A549 (cell line): ENCODE results near the gene SRMS. TPM values are rescaled to one million over a fixed set of nuclear protein-coding genes. Genes with fewer than 3 reads are reported as not detected.

Source experiments
- ATAC-seq, 2 experiments: fragments of 200-7000 bp in 1 of 2; fragments of >200 bp in 1 of 2; cut with Nextera tagmentation in 1 of 2; cut with Tn5 transposase in 1 of 2; 3 replicates each; pipeline versions ENCODE4 v1.8.0 to v1.9.1; 2018 to 2020; ENCODE audit warnings: mild to moderate bottlenecking in 1 of 2, moderate library complexity in 1 of 2
- CTCF ChIA-PET: fragments of 300-600 bp; sonication (Branson Sonifier 250); formaldehyde crosslinking; extraction: SDS; loops from one replicate; lab custom pipeline; 2021; ENCODE audit warnings: antibody characterized with exemption, inconsistent platforms; lab: Yijun Ruan, JAX
- POLR2A ChIA-PET: fragments of 350-600 bp; formaldehyde crosslinking; extraction: SDS; loops from one replicate; lab custom pipeline; 2021; ENCODE audit warnings: antibody characterized with exemption, inconsistent platforms; lab: Yijun Ruan, JAX
- DNase-seq, 2 experiments: peaks; one replicate each; pipeline versions ENCODE4 v3.0.0 to v3.0.0-alpha.2; 2011 to 2016; ENCODE audit warnings: low read depth in 1 of 2, low spot score in 1 of 2
- FAIRE-seq: peaks from 2 replicates; lab custom pipeline; 2011; peaks lifted over from hg19 to GRCh38; lab: Jason Lieb, UNC
- H3K27ac ChIP-seq, 2 experiments: fragments of >200 bp; sonication (Bioruptor Twin); formaldehyde crosslinking; 3 replicates each; pipeline ENCODE4 v1.5.1; 2016 to 2017
- H3K4me1 ChIP-seq: fragments of >200 bp; sonication (Bioruptor Twin); formaldehyde crosslinking; 3 replicates; pipeline ENCODE4 v1.6.1; 2016
- H3K4me2 ChIP-seq: fragments of >200 bp; sonication (Bioruptor Twin); formaldehyde crosslinking; 3 replicates; pipeline ENCODE4 v1.6.1; 2016
- H3K4me3 ChIP-seq: fragments of >200 bp; sonication (Bioruptor Twin); formaldehyde crosslinking; 3 replicates; pipeline ENCODE4 v1.5.1; 2016
- H3K9me3 ChIP-seq: fragments of >200 bp; sonication (Bioruptor Twin); formaldehyde crosslinking; 3 replicates; pipeline ENCODE4 v1.6.1; 2016
- BCL3 ChIP-seq: fragments of >200 bp; sonication (Bioruptor Twin); formaldehyde crosslinking; IDR thresholded peaks from 3 replicates; pipeline ENCODE4 v1.6.1; 2016
- CBX2 ChIP-seq: fragments of 200-600 bp; sonication (generic); IDR thresholded peaks from 2 replicates; pipeline ENCODE4 v1.6.1; 2016; ENCODE audit warnings: low read depth, mild to moderate bottlenecking, borderline replicate concordance
- CBX8 ChIP-seq: fragments of 200-600 bp; sonication (generic); IDR thresholded peaks from 2 replicates; pipeline ENCODE4 v1.6.1; 2016
- CEBPB ChIP-seq, 2 experiments: fragments of >200 bp in 1 of 2; sonication (Bioruptor Twin) in 1 of 2; formaldehyde crosslinking in 1 of 2; IDR thresholded peaks; 2 replicates each; pipeline ENCODE4 v1.6.1; 2012 to 2016
- CHD2 ChIP-seq: fragments of 150-350 bp; IDR thresholded peaks from 2 replicates; pipeline ENCODE4 v1.6.1; 2014; ENCODE audit warnings: low read length; ENCODE audit not compliant: partially characterized antibody
- CHD4 ChIP-seq: fragments of 200-600 bp; sonication (generic); IDR thresholded peaks from 2 replicates; pipeline ENCODE4 v1.6.1; 2016; ENCODE audit warnings: antibody characterized with exemption, mild to moderate bottlenecking, borderline replicate concordance
- CTCF ChIP-seq: fragments of >200 bp; sonication (Bioruptor Twin); formaldehyde crosslinking; IDR thresholded peaks from 3 replicates; pipeline ENCODE4 v1.5.1; 2016
- ELK1 ChIP-seq: fragments of 150-350 bp; IDR thresholded peaks from 2 replicates; pipeline ENCODE4 v1.6.1; 2014; ENCODE audit warnings: low read depth, mild to moderate bottlenecking, low read length
- ESRRA ChIP-seq: fragments of 150-350 bp; IDR thresholded peaks from 2 replicates; pipeline ENCODE4 v1.6.1; 2014; ENCODE audit warnings: mild to moderate bottlenecking, low read length, borderline replicate concordance
- HDAC2 ChIP-seq: fragments of 200-600 bp; sonication (generic); IDR thresholded peaks from 2 replicates; pipeline ENCODE4 v1.6.1; 2016
- HES2 ChIP-seq: fragments of >200 bp; sonication (Bioruptor Twin); formaldehyde crosslinking; IDR thresholded peaks from 2 replicates; pipeline ENCODE4 v1.6.1; 2016
- HEYL ChIP-seq: fragments of 250-450 bp; sonication (Bioruptor Pico); IDR thresholded peaks from 2 replicates; pipeline ENCODE4 v1.8.0; 2021; ENCODE audit warnings: mild to moderate bottlenecking, moderate library complexity
- HOXB13 ChIP-seq: fragments of 250-450 bp; sonication (Bioruptor Pico); IDR thresholded peaks from 2 replicates; pipeline ENCODE4 v1.5.0; 2020; ENCODE audit warnings: low read depth, mild to moderate bottlenecking, moderate library complexity
- KDM5A ChIP-seq: fragments of 200-600 bp; sonication (generic); IDR thresholded peaks from 2 replicates; pipeline ENCODE4 v1.6.1; 2016; ENCODE audit warnings: antibody characterized with exemption, mild to moderate bottlenecking
- MAX ChIP-seq: IDR thresholded peaks from 2 replicates; pipeline ENCODE4 v1.6.1; 2012
- NFE2L2 ChIP-seq: fragments of 150-350 bp; conservative IDR thresholded peaks from 2 replicates; pipeline ENCODE4 v1.6.1; 2014; ENCODE audit warnings: low read length
- NR3C1 ChIP-seq: fragments of >200 bp; sonication (Bioruptor Twin); formaldehyde crosslinking; IDR thresholded peaks from 3 replicates; pipeline ENCODE4 v1.6.1; 2017
- POLR2A ChIP-seq: IDR thresholded peaks from 2 replicates; pipeline ENCODE4 v1.6.1; 2012; ENCODE audit warnings: mild to moderate bottlenecking, low read length
- RAD21 ChIP-seq, 2 experiments: fragments of >200 bp in 1 of 2; sonication (Bioruptor Twin) in 1 of 2; formaldehyde crosslinking in 1 of 2; IDR thresholded peaks in 1 of 2; conservative IDR thresholded peaks in 1 of 2; 2 replicates in 1 of 2; 3 replicates in 1 of 2; pipeline ENCODE4 v1.6.1; 2012 to 2018; ENCODE audit warnings: inconsistent platforms in 1 of 2
- RCOR1 ChIP-seq: fragments of 150-350 bp; IDR thresholded peaks from 2 replicates; pipeline ENCODE4 v1.6.1; 2014; ENCODE audit warnings: antibody characterized with exemption, low read length, low read depth
- RNF2 ChIP-seq: fragments of 200-600 bp; sonication (generic); IDR thresholded peaks from 2 replicates; pipeline ENCODE4 v1.6.1; 2016; ENCODE audit warnings: low read depth, mild to moderate bottlenecking, antibody characterized with exemption, moderate library complexity, borderline replicate concordance
- SMC3 ChIP-seq: fragments of >200 bp; sonication (Bioruptor Twin); formaldehyde crosslinking; IDR thresholded peaks from 3 replicates; pipeline ENCODE4 v1.6.1; 2018; ENCODE audit warnings: inconsistent platforms
- ZNF302 ChIP-seq: fragments of 250-450 bp; sonication (Bioruptor Pico); IDR thresholded peaks from 2 replicates; pipeline ENCODE4 v1.9.0; 2021; ENCODE audit warnings: inconsistent platforms, mild to moderate bottlenecking, moderate library complexity
- ZSCAN20 ChIP-seq: fragments of 250-450 bp; sonication (Bioruptor Pico); IDR thresholded peaks from 2 replicates; pipeline ENCODE4 v1.8.0; 2022; ENCODE audit warnings: mild to moderate bottlenecking, moderate library complexity
- WGBS: methylation state at CpG from one replicate; pipeline ENCODE4 v1.1.6; 2017; ENCODE audit errors: missing lambda C conversion rate; 5-methylcytosine and 5-hydroxymethylcytosine counted together
- polyA plus RNA-seq, 4 experiments: library from polyadenylated mRNA; depleted of rRNA in 3 of 4; stranded (reverse); fragments of >200 nt; fragmentation: RNase III in 1 of 4; extraction: RNeasy Plus Mini Kit Qiagen cat#74134 plus additional on column Dnase treatment in 1 of 4; gene quantifications; 2 replicates in 3 of 4; 3 replicates in 1 of 4; pipeline ENCODE4 v1.2.3, GENCODE V29; 2011 to 2017

SRMS gene
- polyA plus RNA-seq, 2 of the 4 experiments (the other 2 are of a cell fraction): not detected

GRCh38 chr20:63518946-63519667 lies 28.4 kb downstream of the SRMS start:
- WGBS: 91% methylated on average over 21 of the region's 32 CpGs
- Histone ChIP-seq H3K27ac (peak overlapping the region; percentile 88 to 95; a peak in 4 of 6 replicates), H3K4me1 (peaks cover 10% of the 10 kb centered on the region; the same call in 2 of the 3 replicates), H3K4me2 (peak overlapping the region; percentile 93), H3K4me3 (peak overlapping the region; percentile 83; the same call in 2 of the 3 replicates), H3K9me3 (peaks cover 13% of the 10 kb centered on the region)
- CTCF ChIA-PET: interaction anchor here (0.6 to 6.8 kb wide), 5 partner anchors 10 to 268 kb away, joined by 3 to 75 read pairs (median 5); partner anchors contain the start of gene EEF1A2
- FAIRE-seq: no peak
- POLR2A ChIA-PET: interaction anchor here (2.6 kb wide), 1 partner anchor 11 kb away, joined by 15 read pairs; no protein-coding TSS in a partner anchor
- no peak for DNase-seq
- no peak for TF ChIP-seq HDAC2
- no peak for TF ChIP-seq ZSCAN20 (CRISPR knock-in tag)
- no peak for TF ChIP-seq NR3C1
- TF ChIP-seq CHD4: no peak
- no peak for TF ChIP-seq HES2
- no peak for TF ChIP-seq RNF2
- TF ChIP-seq CBX8: no peak
- TF ChIP-seq CHD2: no peak
- no peak for TF ChIP-seq HOXB13
- ATAC-seq: no peak

- FAIRE-seq (no peak), ATAC-seq (no peak), DNase-seq (no peak)
- CTCF ChIA-PET: interaction anchor here (0.6 to 6.8 kb wide), 5 partner anchors 10 to 269 kb away, joined by 3 to 75 read pairs (median 3); partner anchors contain the start of gene EEF1A2
- POLR2A ChIA-PET: no interaction called here
- H3K27ac ChIP-seq: no peak overlapping the region
- 91% methylated on average over 18 of the region's 20 CpGs for WGBS
- no peak overlapping the region for H3K4me2 ChIP-seq
- H3K4me3 ChIP-seq: no peak overlapping the region
- TF ChIP-seq CBX8 (no peak), KDM5A (no peak), MAX (no peak), ZNF302 (CRISPR knock-in tag) (no peak), CEBPB (IDR thresholded peaks at IDR 0.05) (no peak), RAD21 (conservative IDR thresholded peaks at IDR 0.05 in 1 of 2, IDR thresholded peaks at IDR 0.05 in 1 of 2) (no peak), POLR2A (no peak), ESRRA (no peak), HEYL (no peak), SMC3 (no peak), ELK1 (no peak), CHD2 (no peak), NFE2L2 (no peak), BCL3 (no peak), RCOR1 (no peak), CTCF (no peak), CBX2 (no peak)
- peaks cover 8% of the 10 kb centered on the region for H3K9me3 ChIP-seq
- peaks cover 10% of the 10 kb centered on the region; the same call in 2 of the 3 replicates for H3K4me1 ChIP-seq
Observed at GRCh38 chr20:63518351-63518861, 29.1 kb downstream of the SRMS start.
